Measurements from ENCODE around the gene PIGQ.
A peak's percentile ranks its signal among the peaks of the same experiment; 100 is the strongest.

The PIGQ gene

DNA sequence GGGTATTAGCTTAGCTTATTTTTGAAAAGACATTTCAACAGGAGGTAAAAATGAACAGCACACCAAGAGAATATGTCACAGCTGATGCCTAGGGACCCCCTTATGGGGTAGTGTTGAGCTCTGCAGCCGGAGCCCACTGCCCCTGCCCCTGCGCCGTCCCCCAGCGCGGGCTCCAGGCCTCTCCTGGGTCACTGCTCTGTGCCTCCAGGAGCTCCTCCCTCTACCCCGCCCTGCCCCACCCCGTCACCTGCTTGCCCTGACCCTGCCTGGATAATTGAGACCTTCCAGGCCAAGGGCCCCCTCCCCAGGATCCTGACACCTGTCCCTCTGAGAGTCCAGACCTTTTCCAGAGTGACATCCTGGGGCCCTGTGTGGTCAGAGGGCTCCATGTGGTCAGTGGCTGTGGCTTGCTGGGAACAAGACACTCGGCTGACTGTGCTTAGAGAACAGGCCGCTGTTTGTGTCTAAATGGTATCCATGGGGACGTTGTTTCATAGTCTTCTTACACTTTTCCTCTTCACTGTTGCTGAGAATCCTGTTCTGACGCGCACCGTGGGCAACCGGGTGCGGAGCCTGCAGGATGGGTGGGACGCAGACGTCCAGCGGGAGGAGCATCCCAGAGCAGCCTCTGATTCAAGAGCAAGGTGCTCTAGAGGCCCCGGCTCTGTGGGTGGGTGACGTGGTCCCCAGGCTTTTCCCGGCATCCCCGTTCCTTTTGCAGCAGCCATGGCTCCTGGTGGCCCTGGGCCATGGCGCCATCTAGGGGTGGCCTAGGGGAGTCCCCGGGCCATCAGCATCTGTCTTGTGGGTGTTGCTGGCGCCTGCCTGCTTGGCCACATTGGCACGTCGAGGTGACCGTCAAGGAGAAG lies 41.0 kb downstream of the PIGQ start:
- peak; percentile 38 for DNase-seq

- no peak for DNase-seq
Measured at GRCh38 chr16:615122-615521, 45.4 kb downstream of the PIGQ start.

DNA sequence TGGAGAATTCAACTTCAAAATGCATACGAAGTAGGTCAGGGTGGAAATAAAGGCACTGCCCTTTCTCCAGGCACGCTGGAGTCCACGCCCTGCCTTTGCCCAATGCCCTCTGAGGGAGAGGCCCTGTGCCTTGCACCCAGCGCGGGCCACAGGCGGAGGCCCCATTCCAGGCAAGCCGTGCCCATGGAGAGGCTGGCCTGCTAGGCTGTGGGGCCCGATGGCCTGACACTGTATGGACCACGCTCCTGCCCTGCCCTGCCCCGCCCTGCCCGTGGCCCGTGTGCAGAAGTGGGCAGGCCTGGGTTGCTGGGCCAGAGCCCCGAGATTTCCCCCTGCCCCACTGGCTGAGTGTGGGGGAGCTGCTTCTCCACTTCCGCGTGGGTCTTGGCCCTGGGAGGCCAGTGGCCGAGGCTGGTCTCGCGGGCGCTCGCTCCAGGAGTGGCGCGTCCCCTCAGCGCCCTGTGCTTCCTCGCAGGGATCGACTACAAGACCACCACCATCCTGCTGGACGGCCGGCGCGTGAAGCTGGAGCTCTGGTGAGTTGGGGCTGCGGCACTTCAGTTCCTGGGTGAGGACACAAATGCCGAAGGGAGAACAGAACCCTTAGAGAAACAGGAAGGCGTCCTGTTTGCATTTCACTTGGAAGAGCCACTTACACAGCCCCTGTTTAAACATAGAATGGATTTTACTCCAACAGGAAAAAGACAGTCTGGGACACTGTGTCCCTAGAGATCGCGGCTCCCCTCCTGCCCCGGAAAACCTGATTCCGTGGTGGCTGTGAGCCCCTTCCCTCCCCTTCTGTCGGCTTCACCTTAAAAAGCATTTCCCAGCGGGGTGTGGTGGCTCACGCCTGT lies 47.2 kb downstream of the PIGQ start:
- no peak for DNase-seq

GRCh38 chr16:617855-618254 lies 48.1 kb downstream of the PIGQ start:
- no peak for DNase-seq

GRCh38 chr16:619476-620100 lies 49.8 kb downstream of the PIGQ start:
- DNase-seq = no peak

- DNase-seq = no peak
Measured at GRCh38 chr16:620700-621525, 51.1 kb downstream of the PIGQ start.

- no peak for DNase-seq
Measured at GRCh38 chr16:621526-622105, 51.8 kb downstream of the PIGQ start.

DNA sequence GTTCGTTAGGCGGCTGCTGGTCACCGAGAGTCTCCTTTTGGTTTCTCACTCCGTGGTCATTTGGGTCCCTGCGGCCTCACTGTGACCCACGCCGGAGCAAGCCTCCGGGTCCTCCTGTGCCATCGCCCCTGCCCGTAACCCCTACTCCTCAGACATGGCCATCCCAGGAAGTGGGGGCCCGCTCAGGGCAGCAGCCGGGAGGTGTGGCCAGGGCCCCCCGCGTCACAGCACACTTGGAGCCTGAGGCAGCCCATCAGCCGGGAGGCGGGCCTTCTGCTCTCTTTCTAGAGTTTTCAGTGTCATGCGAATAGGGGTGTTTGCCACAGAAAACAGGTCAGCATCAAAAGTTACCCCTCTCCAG lies 53.1 kb downstream of the PIGQ start:
- DNase-seq = no peak

DNA sequence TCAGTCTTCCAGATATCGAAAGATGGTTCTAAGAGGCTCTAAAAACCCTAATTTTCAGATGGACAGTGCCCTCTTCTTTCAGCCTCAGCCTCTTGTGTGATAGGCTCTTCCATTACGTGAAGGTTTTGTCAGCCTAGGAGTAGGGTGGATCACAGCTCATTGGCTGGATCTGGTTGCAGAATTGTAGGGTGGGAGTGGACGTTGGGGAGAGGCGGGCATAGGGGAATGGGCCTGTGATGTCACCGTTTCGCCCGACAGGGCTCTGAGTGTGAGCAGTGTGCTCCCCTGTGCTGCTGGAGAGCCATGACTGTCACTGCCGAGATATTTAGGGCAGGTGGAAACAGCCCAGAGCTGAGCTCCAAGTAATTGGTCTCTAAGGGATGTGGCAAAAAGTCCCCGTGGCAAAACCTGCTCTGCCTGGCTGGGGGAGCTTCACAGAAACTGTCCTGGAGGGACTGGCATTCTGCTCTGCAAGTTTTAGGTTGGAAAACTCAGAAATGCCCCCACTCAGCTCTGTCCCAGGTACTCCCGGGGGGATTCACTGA lies 54.8 kb downstream of the PIGQ start:
- no peak for DNase-seq

GRCh38 chr16:625117-625976 lies 55.6 kb downstream of the PIGQ start:
- DNase-seq = no peak

- DNase-seq = no peak
Measured at GRCh38 chr16:625977-626765, 56.4 kb downstream of the PIGQ start.

DNA sequence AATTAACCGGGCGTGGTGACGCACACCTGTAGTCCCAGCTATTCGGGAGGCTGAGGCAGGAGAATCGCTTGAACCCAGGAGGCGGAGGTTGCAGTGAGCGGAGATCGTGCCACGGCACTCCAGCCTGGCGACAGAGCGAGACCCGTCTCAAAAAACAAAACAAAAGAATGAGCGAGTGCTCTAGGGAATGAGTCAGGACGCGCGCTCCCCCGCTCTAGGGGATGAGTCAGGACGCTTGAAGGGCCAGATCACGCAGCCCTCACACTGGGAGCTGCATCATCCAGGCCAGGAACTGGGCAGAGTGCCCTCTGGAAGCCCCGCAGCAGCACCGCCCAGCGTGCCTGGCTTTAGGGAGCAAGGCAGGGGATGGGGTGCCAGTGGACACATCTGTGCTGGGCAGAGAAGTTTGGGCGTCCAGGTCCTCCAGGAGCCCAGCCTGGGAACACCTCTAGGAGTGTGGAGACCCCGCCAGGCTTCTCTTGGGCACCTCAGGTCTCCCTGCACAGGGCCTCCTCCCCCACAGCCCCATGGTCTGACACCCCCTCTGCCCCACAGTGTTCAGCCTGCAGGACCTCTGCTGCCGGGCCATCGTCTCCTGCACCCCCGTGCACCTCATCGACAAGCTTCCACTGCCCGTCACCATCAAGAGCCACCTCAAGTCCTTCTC lies 57.2 kb downstream of the PIGQ start:
- DNase-seq = no peak

- no peak for DNase-seq
Measured at GRCh38 chr16:627454-628239, 57.9 kb downstream of the PIGQ start.

DNA sequence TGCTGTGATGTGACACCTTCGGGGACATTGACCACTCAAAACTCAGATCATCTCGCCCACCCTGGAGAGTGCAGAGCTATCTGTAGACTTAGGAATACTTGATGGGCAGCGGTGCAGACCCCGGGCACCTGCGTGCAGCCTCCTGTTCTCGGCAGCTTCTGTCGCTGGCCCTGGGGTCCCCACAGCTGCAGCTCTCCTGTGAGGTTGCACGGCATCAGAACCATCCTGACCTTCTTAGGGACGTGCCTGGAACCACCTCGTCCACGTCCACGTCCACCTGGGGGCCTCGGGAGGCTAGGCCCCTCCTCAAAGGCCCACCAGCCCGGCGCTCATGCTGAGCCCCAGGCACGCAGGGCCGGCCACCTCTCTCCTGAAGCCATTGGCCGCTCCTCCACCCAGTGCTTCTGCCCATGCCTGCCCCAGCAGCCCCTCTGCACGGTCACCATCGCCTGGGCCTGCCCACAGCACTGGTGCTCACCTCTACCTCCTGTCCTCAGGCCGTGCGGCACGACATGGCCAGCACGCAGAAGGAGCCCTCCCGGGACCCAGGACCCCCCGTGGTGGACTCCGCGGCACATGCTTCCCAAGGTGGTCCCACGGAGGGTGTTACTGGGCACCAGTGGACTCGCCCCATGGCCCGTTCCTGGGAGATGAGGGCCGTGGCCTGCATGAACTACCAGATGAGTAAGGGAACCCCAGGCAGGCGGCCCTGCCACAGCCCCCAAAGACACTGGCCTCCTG lies 58.7 kb downstream of the PIGQ start:
- no peak for DNase-seq

DNA sequence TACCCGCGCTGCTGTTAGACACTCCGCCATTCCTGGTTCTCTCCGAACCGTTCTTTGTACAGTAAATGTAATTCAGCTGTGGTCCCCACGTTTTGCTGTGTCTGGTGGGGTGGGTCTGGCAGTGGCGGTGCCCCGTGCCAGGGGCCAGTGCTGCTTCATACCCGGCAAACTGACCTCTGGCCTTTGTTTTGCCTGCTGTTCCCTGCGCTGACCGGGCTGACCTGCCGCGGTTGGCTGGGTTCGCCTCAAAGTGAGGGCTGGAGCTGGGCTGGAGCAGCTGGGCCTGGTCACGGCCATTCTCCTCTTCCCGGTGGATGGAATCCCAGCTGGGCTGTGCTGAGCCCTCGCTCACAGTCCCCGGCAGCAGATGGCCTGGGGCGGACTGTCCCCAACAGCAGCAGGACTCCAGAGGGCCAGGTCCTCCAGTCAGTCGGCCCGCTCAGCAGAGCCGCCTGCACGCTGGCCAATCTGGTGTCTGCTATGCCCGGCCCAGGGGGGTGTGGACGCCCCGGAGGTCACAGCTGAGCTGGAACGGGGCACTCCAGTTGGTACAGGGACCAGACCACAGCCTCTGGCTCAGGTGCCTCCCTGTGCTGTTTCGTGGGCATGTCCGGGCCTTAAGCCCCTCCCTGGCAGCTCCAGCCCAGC lies 59.5 kb downstream of the PIGQ start:
- DNase-seq = no peak

GRCh38 chr16:629833-630248 lies 60.1 kb downstream of the PIGQ start:
- DNase-seq = no peak

- no peak for DNase-seq
Measured at GRCh38 chr16:630249-630814, 60.6 kb downstream of the PIGQ start.

All from CD4-positive, alpha-beta T cell treated with Interferon gamma for 1 hour (primary cell).